Measurements from ENCODE around the gene NFE2L1. TPM values are rescaled to one million over a fixed set of nuclear protein-coding genes. Genes with fewer than 3 reads are reported as not detected.

Gene NFE2L1
- total and polyA plus RNA-seq, 2 of the 8 experiments (the other 6 are each of a cell fraction or from before 2014, with no cell fraction given), result 140 to 143 TPM

DNA sequence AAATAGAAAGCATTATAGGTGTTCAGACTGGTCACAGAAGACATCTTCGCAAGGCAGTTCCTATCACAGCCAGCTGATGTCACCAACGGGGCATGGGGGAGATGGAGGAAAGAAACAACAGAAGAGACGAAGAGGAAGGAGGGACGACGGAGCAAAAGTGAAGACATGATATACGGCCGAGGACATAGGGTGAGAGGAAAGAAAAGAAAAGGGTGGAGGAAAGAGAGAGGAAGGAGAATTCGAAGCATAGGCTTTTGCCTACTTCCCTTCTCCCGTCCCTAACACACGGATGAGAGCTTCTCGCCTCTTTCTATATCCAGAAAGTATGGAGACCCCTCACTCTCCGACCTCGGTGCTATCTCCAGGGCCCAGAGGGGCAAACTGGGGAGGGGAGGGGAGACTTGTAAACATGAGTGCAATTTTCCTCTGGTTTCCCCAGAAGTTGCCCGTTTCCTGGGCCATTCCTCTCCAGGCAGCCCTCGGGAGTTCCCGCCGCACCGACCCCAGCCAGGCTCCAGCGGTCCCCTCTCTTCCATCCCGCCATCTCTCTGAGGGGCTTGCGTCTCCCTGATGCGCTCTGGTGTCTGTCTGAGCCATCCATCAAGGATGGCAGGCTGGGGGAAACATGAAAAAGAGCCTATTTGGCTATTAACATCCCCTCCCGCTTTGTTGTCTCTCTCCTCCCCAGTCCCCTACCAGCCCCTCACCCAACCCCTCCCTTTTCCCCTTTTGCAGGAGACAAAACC, 36.6 kb upstream of the NFE2L1 start (continued):
- TF ChIP-seq, protein P1, sequence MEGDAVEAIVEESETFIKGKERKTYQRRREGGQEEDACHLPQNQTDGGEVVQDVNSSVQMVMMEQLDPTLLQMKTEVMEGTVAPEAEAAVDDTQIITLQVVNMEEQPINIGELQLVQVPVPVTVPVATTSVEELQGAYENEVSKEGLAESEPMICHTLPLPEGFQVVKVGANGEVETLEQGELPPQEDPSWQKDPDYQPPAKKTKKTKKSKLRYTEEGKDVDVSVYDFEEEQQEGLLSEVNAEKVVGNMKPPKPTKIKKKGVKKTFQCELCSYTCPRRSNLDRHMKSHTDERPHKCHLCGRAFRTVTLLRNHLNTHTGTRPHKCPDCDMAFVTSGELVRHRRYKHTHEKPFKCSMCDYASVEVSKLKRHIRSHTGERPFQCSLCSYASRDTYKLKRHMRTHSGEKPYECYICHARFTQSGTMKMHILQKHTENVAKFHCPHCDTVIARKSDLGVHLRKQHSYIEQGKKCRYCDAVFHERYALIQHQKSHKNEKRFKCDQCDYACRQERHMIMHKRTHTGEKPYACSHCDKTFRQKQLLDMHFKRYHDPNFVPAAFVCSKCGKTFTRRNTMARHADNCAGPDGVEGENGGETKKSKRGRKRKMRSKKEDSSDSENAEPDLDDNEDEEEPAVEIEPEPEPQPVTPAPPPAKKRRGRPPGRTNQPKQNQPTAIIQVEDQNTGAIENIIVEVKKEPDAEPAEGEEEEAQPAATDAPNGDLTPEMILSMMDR (IDR thresholded peaks at IDR 0.05; ENCODE audit: control extremely low read depth in 1 of 3, insufficient read depth in 1 of 3, low read depth in 1 of 3, low read length in 3 of 3), result peak; percentile 40 to 66 (median 63)
- TF ChIP-seq PHF8 (conservative IDR thresholded peaks at IDR 0.05; ENCODE audit: low read depth, low read length) (0 out of 2 replicates have a peak, but pooled peaks have one; percentile 24), YY1 (IDR thresholded peaks at IDR 0.05; ENCODE audit: low read depth, low read length) (no peak), GTF2F1 (IDR thresholded peaks at IDR 0.05; ENCODE audit: borderline replicate concordance, low read depth, low read length) (no peak), TBP (IDR thresholded peaks at IDR 0.05; ENCODE audit: low read depth, low read length) (no peak), CEBPB (IDR thresholded peaks at IDR 0.05; ENCODE audit: low read depth, low read length) (no peak), CTBP2 (IDR thresholded peaks at IDR 0.05; ENCODE audit: borderline replicate concordance, insufficient read depth, insufficient read length, low read length) (no peak), EZH2 (IDR thresholded peaks at IDR 0.05; ENCODE audit: low read depth, low read length, severe bottlenecking) (no peak), TEAD4 (IDR thresholded peaks at IDR 0.05; ENCODE audit: low read depth, low read length) (no peak), SP4 (IDR thresholded peaks at IDR 0.05; ENCODE audit: low read length) (no peak), RAD21 (IDR thresholded peaks at IDR 0.05 in 1 of 2, conservative IDR thresholded peaks at IDR 0.05 in 1 of 2; ENCODE audit: low read depth in 2 of 2, low read length in 2 of 2) (peak; percentile 45 to 60; a peak in 3 of 4 replicates), CBX8 (IDR thresholded peaks at IDR 0.05; ENCODE audit: borderline replicate concordance, low read depth, low read length) (no peak), BCL11A (IDR thresholded peaks at IDR 0.05; ENCODE audit: low read depth in 2 of 2, low read length in 2 of 2) (no peak), CHD1 (IDR thresholded peaks at IDR 0.05; ENCODE audit: low read depth, low read length) (no peak), SAP30 (IDR thresholded peaks at IDR 0.05; ENCODE audit: insufficient read depth, insufficient replicate concordance, low read length) (peak; percentile 56), HDAC6 (IDR thresholded peaks at IDR 0.05; ENCODE audit: low read depth, low read length) (no peak), RBBP5 (IDR thresholded peaks at IDR 0.05; ENCODE audit: borderline replicate concordance, low read depth, low read length) (0 out of 2 replicates have a peak, but pooled peaks have one; percentile 55), HDAC2 (IDR thresholded peaks at IDR 0.05; ENCODE audit: borderline replicate concordance in 1 of 2, low read depth in 2 of 2, low read length in 2 of 2) (no peak), SIRT6 (IDR thresholded peaks at IDR 0.05; ENCODE audit: low read length) (no peak)
- TF ChIP-seq, protein P2, sequence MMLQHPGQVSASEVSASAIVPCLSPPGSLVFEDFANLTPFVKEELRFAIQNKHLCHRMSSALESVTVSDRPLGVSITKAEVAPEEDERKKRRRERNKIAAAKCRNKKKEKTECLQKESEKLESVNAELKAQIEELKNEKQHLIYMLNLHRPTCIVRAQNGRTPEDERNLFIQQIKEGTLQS (IDR thresholded peaks at IDR 0.05; ENCODE audit: insufficient read depth, low read depth, low read length), result no peak

Data from H1 (cell line).